ENCODE measurements around the gene IL10RB.
"Not testable (repeated sequence)": the region's sequence is repeated elsewhere in the genome, so short reads cannot be mapped to it uniquely, and the experiment has no call there.

Gene IL10RB

GRCh38 chr21:33247599-33247998 lies 18.6 kb upstream of the IL10RB start:
- Histone ChIP-seq H3K27ac (replicated peaks) (peak overlapping the region; percentile 73), H3K4me3 (replicated peaks; ENCODE audit: insufficient read depth, low read length) (no peak overlapping the region), H3K27me3 (ENCODE audit: insufficient read depth, poor library complexity, severe bottlenecking) (no peaks in the 10 kb centered on the region)
- DNase-seq (ENCODE audit: low read depth in 1 of 2, low spot score in 1 of 2) = peak; percentile 65 to 80
- no peak for TF ChIP-seq REST (IDR thresholded peaks at IDR 0.05; ENCODE audit: insufficient replicate concordance, low read depth)
- peak; percentile 87 for TF ChIP-seq POLR2AphosphoS5 (IDR thresholded peaks at IDR 0.05; ENCODE audit: low read depth)
- TF ChIP-seq GABPA (IDR thresholded peaks at IDR 0.05; ENCODE audit: low read depth) = peak; percentile 27; the same call in 1 of the 2 replicates
- peak; percentile 42; the same call in 1 of the 2 replicates for TF ChIP-seq SPI1 (IDR thresholded peaks at IDR 0.05; ENCODE audit: borderline replicate concordance, low read depth)
- no peak for TF ChIP-seq CTCF (IDR thresholded peaks at IDR 0.05; ENCODE audit: insufficient read depth, low read length)

GRCh38 chr21:33249331-33250002 lies 16.7 kb upstream of the IL10RB start:
- DNase-seq (ENCODE audit: low read depth in 1 of 2, low spot score in 1 of 2) = no peak
- Histone ChIP-seq H3K27me3 (ENCODE audit: insufficient read depth, poor library complexity, severe bottlenecking) (no peaks in the 10 kb centered on the region), H3K4me3 (replicated peaks; ENCODE audit: insufficient read depth, low read length) (no peak overlapping the region), H3K27ac (replicated peaks) (no peak overlapping the region)
- TF ChIP-seq SPI1 (IDR thresholded peaks at IDR 0.05; ENCODE audit: borderline replicate concordance, low read depth) (no peak), POLR2AphosphoS5 (IDR thresholded peaks at IDR 0.05; ENCODE audit: low read depth) (no peak), GABPA (IDR thresholded peaks at IDR 0.05; ENCODE audit: low read depth) (no peak), REST (IDR thresholded peaks at IDR 0.05; ENCODE audit: insufficient replicate concordance, low read depth) (no peak), CTCF (IDR thresholded peaks at IDR 0.05; ENCODE audit: insufficient read depth, low read length) (no peak)

DNA sequence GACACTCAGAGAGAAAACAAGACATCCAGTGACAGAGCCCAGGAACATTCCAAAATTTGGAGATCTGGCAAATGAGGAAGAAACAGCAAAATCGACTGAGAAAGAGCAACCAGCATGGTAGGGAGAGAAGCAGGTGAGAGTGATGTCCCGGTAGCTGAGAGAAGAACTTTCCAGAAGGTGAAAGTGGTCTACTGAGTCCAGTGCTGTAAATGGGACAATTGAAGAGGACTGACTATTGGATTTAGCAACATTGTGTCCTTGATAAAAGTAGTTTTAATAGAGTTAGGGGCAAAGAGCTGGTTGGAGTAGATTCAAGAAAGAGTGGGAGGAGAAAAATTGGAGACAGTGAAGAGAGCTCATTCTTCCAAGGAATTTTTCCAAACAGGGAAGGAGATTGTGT lies 15.0 kb upstream of the IL10RB start:
- no peak for TF ChIP-seq SPI1 (IDR thresholded peaks at IDR 0.05; ENCODE audit: borderline replicate concordance, low read depth)
- TF ChIP-seq CTCF (IDR thresholded peaks at IDR 0.05; ENCODE audit: insufficient read depth, low read length) = no peak
- no peak for TF ChIP-seq GABPA (IDR thresholded peaks at IDR 0.05; ENCODE audit: low read depth)
- TF ChIP-seq REST (IDR thresholded peaks at IDR 0.05; ENCODE audit: insufficient replicate concordance, low read depth) = no peak
- no peak for TF ChIP-seq POLR2AphosphoS5 (IDR thresholded peaks at IDR 0.05; ENCODE audit: low read depth)
- no peak overlapping the region for H3K27ac ChIP-seq (replicated peaks)
- no peaks in the 10 kb centered on the region for H3K27me3 ChIP-seq (ENCODE audit: insufficient read depth, poor library complexity, severe bottlenecking)
- no peak overlapping the region for H3K4me3 ChIP-seq (replicated peaks; ENCODE audit: insufficient read depth, low read length)
- no peak for DNase-seq (ENCODE audit: low read depth in 1 of 2, low spot score in 1 of 2)

DNA sequence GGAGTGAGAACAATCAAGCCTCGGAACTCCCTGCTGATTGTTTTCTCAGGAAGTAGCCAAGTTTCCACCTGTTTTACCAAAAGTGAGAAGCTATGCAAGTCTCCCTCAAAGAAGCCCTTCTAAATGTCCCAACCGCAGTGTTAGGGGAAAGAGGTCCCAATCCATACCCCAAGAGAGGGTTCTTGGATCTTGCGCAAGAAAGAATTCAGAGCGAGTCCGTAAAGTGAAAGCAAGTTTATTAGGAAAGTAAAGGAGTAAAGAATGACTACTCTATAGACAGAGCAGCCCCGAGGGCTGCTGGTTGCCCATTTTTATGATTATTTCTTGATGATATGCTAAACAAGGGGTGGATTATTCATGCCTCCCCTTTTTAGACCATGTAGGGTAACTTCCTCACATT lies 12.8 kb upstream of the IL10RB start:
- not testable (repeated sequence) for H3K27me3 ChIP-seq (ENCODE audit: insufficient read depth, poor library complexity, severe bottlenecking); H3K4me3 ChIP-seq (replicated peaks; ENCODE audit: insufficient read depth, low read length); H3K27ac ChIP-seq (replicated peaks); DNase-seq (ENCODE audit: low read depth in 1 of 2, low spot score in 1 of 2)

All from HL-60 (cell line).